HG03097 (cell line): ENCODE results near the gene TSNAXIP1.
"Not testable (repeated sequence)": the region's sequence is repeated elsewhere in the genome, so short reads cannot be mapped to it uniquely, and the experiment has no call there.

Experiments used
- ATAC-seq: cut with Tn5 transposase; IDR thresholded peaks from one replicate; pipeline ENCODE4 v1.9.1; 2021; ENCODE audit not compliant: unreplicated experiment, low FRiP score

TSNAXIP1 gene

GRCh38 chr16:67833415-67834241 is 26.9 kb downstream of the TSNAXIP1 start:
- ATAC-seq: peak; percentile 88

- ATAC-seq: no peak
Measured at GRCh38 chr16:67834242-67834614, 27.5 kb downstream of the TSNAXIP1 start.

GRCh38 chr16:67837190-67837589 is 30.5 kb downstream of the TSNAXIP1 start:
- ATAC-seq: not testable (repeated sequence)

- ATAC-seq: no peak
Measured at GRCh38 chr16:67837811-67838210, 31.1 kb downstream of the TSNAXIP1 start.

GRCh38 chr16:67841198-67841815 is 34.6 kb downstream of the TSNAXIP1 start:
- ATAC-seq: no peak

- peak; percentile 46 for ATAC-seq
Measured at GRCh38 chr16:67841816-67842508, 35.3 kb downstream of the TSNAXIP1 start, which contains the start of gene THAP11. Gene THAP11 (plus strand): TSS chr16:67842320. CDS start chr16:67842555, 235 bp downstream.

- ATAC-seq: peak; percentile 5
Measured at GRCh38 chr16:67842509-67843342, 36.0 kb downstream of the TSNAXIP1 start.

GRCh38 chr16:67843343-67843765 is 36.7 kb downstream of the TSNAXIP1 start:
- ATAC-seq: no peak

- no peak for ATAC-seq
Measured at GRCh38 chr16:67844497-67844896, 37.8 kb downstream of the TSNAXIP1 start.

GRCh38 chr16:67845291-67846062 is 38.8 kb downstream of the TSNAXIP1 start:
- ATAC-seq: no peak

- no peak for ATAC-seq
Measured at GRCh38 chr16:67846063-67846319, 39.3 kb downstream of the TSNAXIP1 start.

GRCh38 chr16:67846320-67847063 is 39.8 kb downstream of the TSNAXIP1 start, which contains the start of gene NUTF2:
Gene NUTF2 (plus strand): TSS chr16:67846933. CDS start chr16:67865131, 18,198 bp downstream.
- peak; percentile 53 for ATAC-seq

GRCh38 chr16:67847064-67847861 is 40.6 kb downstream of the TSNAXIP1 start, which contains the start of gene CENPT:
Gene CENPT (minus strand): TSS chr16:67847693. CDS start chr16:67833859, 13,834 bp downstream.
- ATAC-seq: peak; percentile 32

GRCh38 chr16:67848118-67848517 is 41.4 kb downstream of the TSNAXIP1 start:
- ATAC-seq: no peak

GRCh38 chr16:67853670-67854069 is 47.0 kb downstream of the TSNAXIP1 start:
- no peak for ATAC-seq

GRCh38 chr16:67855789-67856188 is 49.1 kb downstream of the TSNAXIP1 start:
- ATAC-seq: no peak

GRCh38 chr16:67856927-67857546 is 50.3 kb downstream of the TSNAXIP1 start:
- no peak for ATAC-seq
